LNCAP (cell line): ENCODE results near the gene ZDHHC11B.
"Not testable (repeated sequence)": the region's sequence is repeated elsewhere in the genome, so short reads cannot be mapped to it uniquely, and the experiment has no call there.

Experiments
- TF ChIP-seq, protein P1 (sequence below): fragments of 450-650 bp; IDR thresholded peaks from 2 replicates; pipeline ENCODE4 v1.5.1; 2017; ENCODE audit warnings: mild to moderate bottlenecking

Gene ZDHHC11B

GRCh38 chr5:749101-749670, 35.3 kb downstream of the ZDHHC11B start:
- TF ChIP-seq, protein P1, sequence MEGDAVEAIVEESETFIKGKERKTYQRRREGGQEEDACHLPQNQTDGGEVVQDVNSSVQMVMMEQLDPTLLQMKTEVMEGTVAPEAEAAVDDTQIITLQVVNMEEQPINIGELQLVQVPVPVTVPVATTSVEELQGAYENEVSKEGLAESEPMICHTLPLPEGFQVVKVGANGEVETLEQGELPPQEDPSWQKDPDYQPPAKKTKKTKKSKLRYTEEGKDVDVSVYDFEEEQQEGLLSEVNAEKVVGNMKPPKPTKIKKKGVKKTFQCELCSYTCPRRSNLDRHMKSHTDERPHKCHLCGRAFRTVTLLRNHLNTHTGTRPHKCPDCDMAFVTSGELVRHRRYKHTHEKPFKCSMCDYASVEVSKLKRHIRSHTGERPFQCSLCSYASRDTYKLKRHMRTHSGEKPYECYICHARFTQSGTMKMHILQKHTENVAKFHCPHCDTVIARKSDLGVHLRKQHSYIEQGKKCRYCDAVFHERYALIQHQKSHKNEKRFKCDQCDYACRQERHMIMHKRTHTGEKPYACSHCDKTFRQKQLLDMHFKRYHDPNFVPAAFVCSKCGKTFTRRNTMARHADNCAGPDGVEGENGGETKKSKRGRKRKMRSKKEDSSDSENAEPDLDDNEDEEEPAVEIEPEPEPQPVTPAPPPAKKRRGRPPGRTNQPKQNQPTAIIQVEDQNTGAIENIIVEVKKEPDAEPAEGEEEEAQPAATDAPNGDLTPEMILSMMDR: no peak

GRCh38 chr5:746258-746761, 38.2 kb downstream of the ZDHHC11B start:
- TF ChIP-seq, protein P1: no peak

DNA sequence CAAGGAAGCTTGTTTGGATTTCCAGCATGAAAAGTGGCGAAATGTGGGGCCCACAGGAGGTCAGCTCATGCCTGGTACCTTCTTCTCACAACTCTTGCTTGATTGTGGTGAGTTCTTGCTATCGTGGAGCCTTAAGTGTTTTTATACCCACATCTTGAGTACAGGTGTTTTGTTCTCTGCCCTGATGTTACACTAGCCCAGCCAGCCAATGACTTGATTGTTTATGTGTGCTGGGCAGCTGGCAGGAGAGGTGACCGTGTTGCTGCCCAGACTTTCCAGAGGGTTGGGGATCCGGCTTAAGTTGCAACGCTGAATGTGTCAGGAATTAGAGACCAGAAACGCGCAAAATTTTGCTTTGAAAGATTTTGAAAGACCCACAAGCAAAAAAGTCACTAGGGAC, 67.4 kb downstream of the ZDHHC11B start:
- TF ChIP-seq, protein P1: no peak

GRCh38 chr5:693271-694041, 91.1 kb downstream of the ZDHHC11B start, which contains the start of gene TPPP:
Gene TPPP (minus strand): TSS chr5:693352. CDS start chr5:678060, 15,292 bp downstream.
- TF ChIP-seq, protein P1: not testable (repeated sequence)

- TF ChIP-seq, protein P1: no peak
Observed at GRCh38 chr5:691817-692528, 92.6 kb downstream of the ZDHHC11B start.

GRCh38 chr5:685262-686171, 99.0 kb downstream of the ZDHHC11B start:
- TF ChIP-seq, protein P1: no peak
